Measurements from ENCODE around the gene NOC3L. TPM values are rescaled to one million over a fixed set of nuclear protein-coding genes. Genes with fewer than 3 reads are reported as not detected.
A peak's percentile ranks its signal among the peaks of the same experiment; 100 is the strongest.
"Not testable (repeated sequence)": the region's sequence is repeated elsewhere in the genome, so short reads cannot be mapped to it uniquely, and the experiment has no call there.

Gene NOC3L
- total and polyA plus RNA-seq, 9 of the 15 experiments (the other 6 are each of a cell fraction or from before 2014, with no cell fraction given): 23.8 to 57.6 (median 32.6) TPM

DNA sequence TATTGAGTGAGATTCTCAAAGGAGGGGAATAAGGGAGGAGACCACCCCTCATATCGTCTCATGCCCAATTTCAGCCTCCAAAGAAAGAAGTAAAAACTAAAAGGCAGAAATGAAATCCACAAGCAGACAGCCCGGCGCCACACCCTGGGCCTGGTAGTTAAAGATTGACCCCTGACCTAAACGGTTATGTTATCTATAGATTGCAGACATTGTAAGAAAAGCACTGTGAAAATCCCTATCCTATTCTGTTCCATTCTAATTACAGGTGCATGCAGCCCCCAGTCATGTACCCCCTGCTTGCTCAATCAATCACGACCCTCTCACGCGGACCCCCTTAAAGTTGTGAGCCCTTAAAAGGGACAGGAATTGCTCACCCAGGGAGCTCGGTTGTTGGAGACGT lies 29.4 kb upstream of the NOC3L start:
- H3K4me1 ChIP-seq (replicated peaks in 1 of 2; ENCODE audit: control insufficient read depth in 2 of 2, insufficient read depth in 2 of 2, low read length in 2 of 2): not testable (repeated sequence)

DNA sequence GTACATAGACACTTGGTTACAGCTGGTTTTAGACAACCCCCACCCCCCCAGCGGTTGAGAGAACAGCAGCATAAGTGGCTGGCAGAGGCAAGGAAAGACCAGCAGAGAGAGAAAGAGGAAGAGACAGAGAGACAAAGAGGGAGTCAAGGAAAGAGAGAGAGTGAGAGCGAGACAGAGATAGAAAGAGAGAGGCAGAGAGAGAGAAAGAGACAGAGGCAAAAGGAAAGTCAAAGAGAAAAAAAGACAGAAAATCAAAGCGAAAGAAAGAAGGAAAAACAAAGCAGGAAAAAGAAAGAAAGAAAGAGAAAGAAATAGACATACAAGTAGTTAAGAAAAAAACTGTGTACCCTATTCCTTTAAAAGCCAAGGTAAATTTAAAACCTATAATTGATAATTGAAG lies 23.0 kb upstream of the NOC3L start:
- H3K27ac ChIP-seq (ENCODE audit: extremely low read depth, low read depth, low read length); DNase-seq (ENCODE audit: extremely low read depth in 1 of 4, low spot score in 3 of 4); H4K20me1 ChIP-seq (replicated peaks; ENCODE audit: control insufficient read depth, insufficient read depth, low read length); in situ Hi-C loops (cut with MboI); H3K27me3 ChIP-seq (ENCODE audit: control insufficient read depth in 2 of 2, insufficient read depth in 2 of 2, low read length in 2 of 2); H3K9me1 ChIP-seq (ENCODE audit: control insufficient read depth, insufficient read depth, low read length); H3K4me1 ChIP-seq (replicated peaks in 1 of 2; ENCODE audit: control insufficient read depth in 2 of 2, insufficient read depth in 2 of 2, low read length in 2 of 2); H2AFZ ChIP-seq (ENCODE audit: low read depth, low read length); intact Hi-C loops (cut with micrococcal nuclease); H3K36me3 ChIP-seq (ENCODE audit: control insufficient read depth, insufficient read depth, low read length); H3K79me2 ChIP-seq (ENCODE audit: control insufficient read depth, insufficient read depth, low read length); H3K4me3 ChIP-seq; H3K9me3 ChIP-seq (replicated peaks; ENCODE audit: control insufficient read depth, insufficient read depth, low read depth, low read length); H3K9ac ChIP-seq (ENCODE audit: insufficient read depth in 1 of 2, low read depth in 2 of 2, low read length in 2 of 2); POLR2A ChIA-PET; FAIRE-seq; H3K4me2 ChIP-seq (ENCODE audit: insufficient read depth, low read length); ATAC-seq; BruUV-seq (replicated peaks): not testable (repeated sequence)
- WGBS (ENCODE audit: insufficient coverage, low coverage, missing lambda C conversion rate): 83% methylated on average over 2 of the region's 3 CpGs
- CTCF ChIA-PET (ENCODE audit: low intra/inter-chr PET ratio): interaction anchor here (0.7 kb wide), 1 partner anchor 10 kb away, joined by 3 read pairs; no protein-coding TSS in a partner anchor
- TF ChIP-seq, protein P1, sequence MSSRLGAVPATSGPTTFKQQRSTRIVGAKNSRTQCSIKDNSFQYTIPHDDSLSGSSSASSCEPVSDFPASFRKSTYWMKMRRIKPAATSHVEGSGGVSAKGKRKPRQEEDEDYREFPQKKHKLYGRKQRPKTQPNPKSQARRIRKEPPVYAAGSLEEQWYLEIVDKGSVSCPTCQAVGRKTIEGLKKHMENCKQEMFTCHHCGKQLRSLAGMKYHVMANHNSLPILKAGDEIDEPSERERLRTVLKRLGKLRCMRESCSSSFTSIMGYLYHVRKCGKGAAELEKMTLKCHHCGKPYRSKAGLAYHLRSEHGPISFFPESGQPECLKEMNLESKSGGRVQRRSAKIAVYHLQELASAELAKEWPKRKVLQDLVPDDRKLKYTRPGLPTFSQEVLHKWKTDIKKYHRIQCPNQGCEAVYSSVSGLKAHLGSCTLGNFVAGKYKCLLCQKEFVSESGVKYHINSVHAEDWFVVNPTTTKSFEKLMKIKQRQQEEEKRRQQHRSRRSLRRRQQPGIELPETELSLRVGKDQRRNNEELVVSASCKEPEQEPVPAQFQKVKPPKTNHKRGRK (tag; IDR thresholded peaks at IDR 0.05): peak; percentile 53; the same call in 1 of the 2 replicates

More for the DNA sequence above, 29.4 kb upstream of the NOC3L start:
- H4K20me1 ChIP-seq (replicated peaks; ENCODE audit: control insufficient read depth, insufficient read depth, low read length); H3K9me1 ChIP-seq (ENCODE audit: control insufficient read depth, insufficient read depth, low read length); H3K79me2 ChIP-seq (ENCODE audit: control insufficient read depth, insufficient read depth, low read length); H3K27me3 ChIP-seq (ENCODE audit: control insufficient read depth in 2 of 2, insufficient read depth in 2 of 2, low read length in 2 of 2); H3K4me3 ChIP-seq; CTCF ChIA-PET (ENCODE audit: low intra/inter-chr PET ratio); H3K4me2 ChIP-seq (ENCODE audit: insufficient read depth, low read length); ATAC-seq; H2AFZ ChIP-seq (ENCODE audit: low read depth, low read length); H3K36me3 ChIP-seq (ENCODE audit: control insufficient read depth, insufficient read depth, low read length); DNase-seq (ENCODE audit: extremely low read depth in 1 of 4, low spot score in 3 of 4); POLR2A ChIA-PET; intact Hi-C loops (cut with micrococcal nuclease); in situ Hi-C loops (cut with MboI); FAIRE-seq; BruUV-seq (replicated peaks); H3K9me3 ChIP-seq (replicated peaks; ENCODE audit: control insufficient read depth, insufficient read depth, low read depth, low read length); H3K9ac ChIP-seq (ENCODE audit: insufficient read depth in 1 of 2, low read depth in 2 of 2, low read length in 2 of 2); H3K27ac ChIP-seq (ENCODE audit: extremely low read depth, low read depth, low read length); TF ChIP-seq NR2C2 (CRISPR knock-in tag; IDR thresholded peaks at IDR 0.05); MYBL2 (CRISPR knock-in tag; IDR thresholded peaks at IDR 0.05; ENCODE audit: borderline replicate concordance); FOXM1 (CRISPR knock-in tag; IDR thresholded peaks at IDR 0.05; ENCODE audit: low read depth): not testable (repeated sequence)
- TF ChIP-seq EP300 (IDR thresholded peaks at IDR 0.05; ENCODE audit: low read length): peak; percentile 33; the same call in 1 of the 2 replicates
- TF ChIP-seq TRIM28 (IDR thresholded peaks at IDR 0.05): 0 out of 2 replicates have a peak, but pooled peaks have one; percentile 40
- peak; percentile 79; the same call in 1 of the 2 replicates for TF ChIP-seq CC2D1A (IDR thresholded peaks at IDR 0.05)
- TF ChIP-seq ARID1B (IDR thresholded peaks at IDR 0.05): peak; percentile 51
- TF ChIP-seq SMAD4 (CRISPR knock-in tag; conservative IDR thresholded peaks at IDR 0.05): peak; percentile 44; the same call in 1 of the 2 replicates
- TF ChIP-seq NR2C2 (tag; IDR thresholded peaks at IDR 0.05): peak; percentile 37; the same call in 1 of the 2 replicates
- TF ChIP-seq NR2C1 (IDR thresholded peaks at IDR 0.05): peak; percentile 89
- TF ChIP-seq NR2C1 (tag; IDR thresholded peaks at IDR 0.05): peak; percentile 74
- TF ChIP-seq CBFA2T2 (conservative IDR thresholded peaks at IDR 0.05): peak; percentile 42; the same call in 1 of the 2 replicates
- TF ChIP-seq TAL1 (IDR thresholded peaks at IDR 0.05): peak; percentile 50
- TF ChIP-seq MYBL2 (IDR thresholded peaks at IDR 0.05; ENCODE audit: low read depth): peak; percentile 76
- TF ChIP-seq CBFA2T3 (IDR thresholded peaks at IDR 0.05): peak; percentile 72
- peak; percentile 50 to 75; a peak in 3 of 4 replicates for TF ChIP-seq TRIM24 (IDR thresholded peaks at IDR 0.05)
- TF ChIP-seq FOXM1 (IDR thresholded peaks at IDR 0.05; ENCODE audit: low read depth): peak; percentile 58
- 20% methylated on average over 7 of the region's 9 CpGs for WGBS (ENCODE audit: insufficient coverage, low coverage, missing lambda C conversion rate)
